Liver (tissue), 9 donors: Measurements from ENCODE around the gene ZNF627. TPM values are rescaled to one million over a fixed set of nuclear protein-coding genes. Genes with fewer than 3 reads are reported as not detected.

Experiments
- DNase-seq: peaks from one replicate; pipeline ENCODE4 v3.0.0-alpha.2; 2017; ENCODE audit warnings: low spot score
- H3K27ac ChIP-seq, 2 donors: one replicate each; pipeline ENCODE4 v1.7.0; 2013; ENCODE audit warnings: inconsistent platforms in 2 of 2, low read length in 2 of 2, control low read depth in 1 of 2, low read depth in 1 of 2, mild to moderate bottlenecking in 1 of 2
- H3K27me3 ChIP-seq, 4 donors: one replicate each; pipeline versions ENCODE4 v1.6.1 to v1.7.0; 2013; ENCODE audit warnings: low read length in 3 of 4, inconsistent platforms in 1 of 4, mild to moderate bottlenecking in 1 of 4, moderate library complexity in 1 of 4; ENCODE audit not compliant: control insufficient read depth in 4 of 4, insufficient read depth in 4 of 4
- H3K36me3 ChIP-seq, 4 donors: one replicate each; pipeline versions ENCODE4 v1.6.1 to v1.7.0; 2013; ENCODE audit warnings: low read length in 3 of 4, mild to moderate bottlenecking in 3 of 4, low read depth in 1 of 4, moderate library complexity in 1 of 4; ENCODE audit not compliant: control insufficient read depth in 4 of 4, insufficient read depth in 3 of 4
- H3K4me1 ChIP-seq, 4 donors: one replicate each; pipeline versions ENCODE4 v1.6.1 to v1.7.0; 2013; ENCODE audit warnings: low read length in 3 of 4, mild to moderate bottlenecking in 3 of 4, moderate library complexity in 1 of 4; ENCODE audit not compliant: control insufficient read depth in 4 of 4, insufficient read depth in 4 of 4
- H3K4me3 ChIP-seq, 3 donors: one replicate each; pipeline versions ENCODE4 v1.6.1 to v1.7.0; 2013; ENCODE audit warnings: low read length in 3 of 3, control low read depth in 1 of 3, low read depth in 1 of 3, mild to moderate bottlenecking in 1 of 3
- H3K9ac ChIP-seq, 2 donors: one replicate each; pipeline ENCODE4 v1.7.0; 2013; ENCODE audit warnings: low read length in 2 of 2, mild to moderate bottlenecking in 2 of 2, moderate library complexity in 2 of 2, control low read depth in 1 of 2, low read depth in 1 of 2
- H3K9me3 ChIP-seq, 4 donors: one replicate each; pipeline versions ENCODE4 v1.6.1 to v1.7.0; 2013; ENCODE audit warnings: low read length in 3 of 4; ENCODE audit not compliant: control insufficient read depth in 4 of 4
- ATF3 ChIP-seq: IDR thresholded peaks from 2 replicates; pipeline ENCODE4 v1.6.1; 2016; ENCODE audit warnings: antibody characterized with exemption
- CTCF ChIP-seq: fragments of 150-350 bp; IDR thresholded peaks from 2 replicates; pipeline ENCODE4 v1.5.1; 2017; ENCODE audit warnings: improper control_type of control experiment, low read depth, low read length; ENCODE audit not compliant: missing input control
- EGR1 ChIP-seq, 2 donors: IDR thresholded peaks; 2 replicates each; pipeline ENCODE4 v1.6.1; 2016 to 2018; ENCODE audit warnings: antibody characterized with exemption in 2 of 2, low read depth in 2 of 2
- FOXA1 ChIP-seq: IDR thresholded peaks from 2 replicates; pipeline ENCODE4 v1.6.1; 2016; ENCODE audit warnings: antibody characterized with exemption
- FOXA2 ChIP-seq: IDR thresholded peaks from 2 replicates; pipeline ENCODE4 v1.6.1; 2016; ENCODE audit warnings: antibody characterized with exemption
- GABPA ChIP-seq, 2 donors: IDR thresholded peaks in 1 of 2; conservative IDR thresholded peaks in 1 of 2; 2 replicates each; pipeline ENCODE4 v1.6.1; 2016; ENCODE audit warnings: antibody characterized with exemption in 2 of 2, mild to moderate bottlenecking in 1 of 2, moderate library complexity in 1 of 2
- HNF4A ChIP-seq, 2 donors: conservative IDR thresholded peaks; 2 replicates each; pipeline ENCODE4 v1.6.1; 2016; ENCODE audit warnings: antibody characterized with exemption in 2 of 2, mild to moderate bottlenecking in 2 of 2
- HNF4G ChIP-seq: IDR thresholded peaks from 2 replicates; pipeline ENCODE4 v1.6.1; 2016; ENCODE audit warnings: antibody characterized with exemption
- JUND ChIP-seq, 2 donors: IDR thresholded peaks; 2 replicates each; pipeline ENCODE4 v1.6.1; 2016; ENCODE audit warnings: antibody characterized with exemption in 2 of 2
- MAX ChIP-seq: IDR thresholded peaks from 2 replicates; pipeline ENCODE4 v1.6.1; 2016; ENCODE audit warnings: antibody characterized with exemption
- NR2F2 ChIP-seq: IDR thresholded peaks from 2 replicates; pipeline ENCODE4 v1.6.1; 2016; ENCODE audit warnings: antibody characterized with exemption
- RAD21 ChIP-seq, 2 donors: IDR thresholded peaks; 2 replicates each; pipeline ENCODE4 v1.6.1; 2016; ENCODE audit warnings: antibody characterized with exemption in 2 of 2, mild to moderate bottlenecking in 2 of 2
- REST ChIP-seq: IDR thresholded peaks from 2 replicates; pipeline ENCODE4 v1.6.1; 2016; ENCODE audit warnings: antibody characterized with exemption, mild to moderate bottlenecking
- RXRA ChIP-seq, 2 donors: IDR thresholded peaks; 2 replicates each; pipeline ENCODE4 v1.6.1; 2017 to 2018; ENCODE audit warnings: antibody characterized with exemption in 2 of 2, mild to moderate bottlenecking in 1 of 2
- SP1 ChIP-seq: IDR thresholded peaks from 2 replicates; pipeline ENCODE4 v1.6.1; 2018; ENCODE audit warnings: antibody characterized with exemption, mild to moderate bottlenecking
- TAF1 ChIP-seq: conservative IDR thresholded peaks from 2 replicates; pipeline ENCODE4 v1.6.1; 2016; ENCODE audit warnings: antibody characterized with exemption, mild to moderate bottlenecking
- YY1 ChIP-seq: IDR thresholded peaks from 2 replicates; pipeline ENCODE4 v1.6.1; 2016; ENCODE audit warnings: antibody characterized with exemption, mild to moderate bottlenecking
- ZBTB33 ChIP-seq: IDR thresholded peaks from 2 replicates; pipeline ENCODE4 v1.6.1; 2016; ENCODE audit warnings: antibody characterized with exemption
- WGBS: extraction: QIAGEN DNeasy Blood & Tissue Kit; methylation state at CpG from one replicate; pipeline ENCODE4 v1.1.7; 2013; 5-methylcytosine and 5-hydroxymethylcytosine counted together
- polyA plus RNA-seq, 2 donors: library from polyadenylated mRNA; stranded (reverse) in 1 of 2; unstranded in 1 of 2; fragments of 200-250 nt in 1 of 2; fragments of >200 nt in 1 of 2; fragmentation: Nextera tagmentation in 1 of 2; extraction: Ambion mirVana in 1 of 2; gene quantifications; one replicate each; pipeline versions ENCODE4 v1.2.1 to v1.2.3, GENCODE V29; 2013 to 2015
- total RNA-seq, 2 donors: library from RNA; depleted of rRNA; stranded (reverse); fragments of >200 nt; gene quantifications; one replicate each; pipeline ENCODE4 v1.2.3, GENCODE V29; 2014
- donor health status: healthy.
- donor health status: healthy.
- donor health status: healthy.
- donor health status: healthy.
- donor health status: healthy.

Gene ZNF627
- total and polyA plus RNA-seq, 4 donors, result 3.2 to 9.6 (median 5.4) TPM

- TF ChIP-seq REST (no peak), TAF1 (no peak), NR2F2 (no peak), HNF4A (conservative IDR thresholded peaks at IDR 0.05) (no peak), YY1 (no peak)
Measured at GRCh38 chr19:11606484-11606883, 9.2 kb downstream of the ZNF627 start (continued).

- Histone ChIP-seq H3K27ac (no peak overlapping the region), H3K9me3 (peaks cover 2 to 7% (median 6%) of the 10 kb centered on the region in 4 donors), H3K4me3 (no peak overlapping the region), H3K9ac (no peak overlapping the region), H3K27me3 (no peaks in the 10 kb centered on the region), H3K4me1 (no peaks in the 10 kb centered on the region), H3K36me3 (peaks cover 4 to 21% (median 16%) of the 10 kb centered on the region in 4 donors)
- no peak for TF ChIP-seq NR2F2
- no peak for TF ChIP-seq FOXA1
- TF ChIP-seq MAX, result no peak
- no peak for TF ChIP-seq GABPA (IDR thresholded peaks at IDR 0.05 in 1 of 2, conservative IDR thresholded peaks at IDR 0.05 in 1 of 2)
- no peak for TF ChIP-seq CTCF
- no peak for TF ChIP-seq FOXA2
- TF ChIP-seq EGR1 (IDR thresholded peaks at IDR 0.05; ENCODE audit: low read depth in 2 of 2), result no peak
- TF ChIP-seq ATF3, result no peak
- TF ChIP-seq HNF4G, result no peak
- TF ChIP-seq HNF4A (conservative IDR thresholded peaks at IDR 0.05), result no peak
- no peak for TF ChIP-seq ZBTB33
- TF ChIP-seq RXRA (IDR thresholded peaks at IDR 0.05), result no peak
- TF ChIP-seq YY1, result no peak
- no peak for TF ChIP-seq JUND (IDR thresholded peaks at IDR 0.05)
- TF ChIP-seq RAD21 (IDR thresholded peaks at IDR 0.05), result no peak
- no peak for TF ChIP-seq SP1
- TF ChIP-seq REST, result no peak
- TF ChIP-seq TAF1, result no peak
- no peak for DNase-seq
- WGBS, result 100% methylated on average over 1 of the region's 1 CpG
Measured at GRCh38 chr19:11611730-11612129, 14.4 kb downstream of the ZNF627 start.
